ENCODE results near the gene AP3S1.
"Not testable (repeated sequence)": the region's sequence is repeated elsewhere in the genome, so short reads cannot be mapped to it uniquely, and the experiment has no call there.

Gene AP3S1

DNA sequence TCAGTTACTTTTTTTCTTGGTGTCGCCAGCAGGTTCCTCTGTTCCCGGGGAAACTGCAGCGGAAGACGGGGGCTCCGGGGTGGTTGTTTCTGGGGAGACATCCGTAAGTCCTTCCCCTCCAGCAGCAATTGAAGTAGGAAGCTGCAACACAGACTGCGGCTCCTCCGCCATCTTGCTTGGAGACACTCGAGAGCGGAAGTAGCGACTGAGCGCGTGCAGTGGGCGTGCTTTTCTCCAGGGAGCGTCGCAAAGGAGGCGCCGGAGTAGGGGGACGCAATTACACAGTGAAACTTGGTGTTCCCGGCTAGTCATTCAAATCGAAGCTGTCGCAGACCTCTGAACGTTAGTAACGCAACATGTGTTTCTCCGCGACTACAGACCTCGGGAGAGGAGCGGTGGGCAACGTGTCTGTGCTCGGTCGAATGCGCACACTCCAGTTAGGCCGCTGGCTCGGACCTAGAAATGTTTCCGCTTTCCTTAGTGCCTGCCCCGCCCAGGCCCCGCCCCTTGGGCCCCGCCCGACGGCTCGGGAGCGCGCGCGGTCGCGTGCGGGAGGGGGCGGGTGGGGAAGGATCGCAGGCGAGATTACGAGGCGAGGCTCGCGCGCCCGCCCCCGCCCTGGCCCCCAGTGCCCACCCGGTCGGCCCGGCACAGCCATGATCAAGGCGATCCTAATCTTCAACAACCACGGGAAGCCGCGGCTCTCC is at the start of gene AP3S1, which contains the start of gene ATG12:
Gene AP3S1 (plus strand): TSS at position 554 of the 707 bp plus-strand sequence. CDS start 103 bp downstream, at position 657.
Gene ATG12 (minus strand): TSS at position 184 of the 707 bp plus-strand sequence. CDS start 13 bp downstream, at position 171.
- peak; percentile 65 to 88 for DNase-seq (ENCODE audit: low read depth in 2 of 2)

GRCh38 chr5:115795700-115796099 is 46.0 kb upstream of the AP3S1 start:
- no peak for DNase-seq (ENCODE audit: low read depth in 2 of 2)

- DNase-seq (ENCODE audit: low read depth in 2 of 2) = no peak
Observed at GRCh38 chr5:115796656-115797055, 45.1 kb upstream of the AP3S1 start.

GRCh38 chr5:115798252-115798651 is 43.5 kb upstream of the AP3S1 start:
- no peak for DNase-seq (ENCODE audit: low read depth in 2 of 2)

DNA sequence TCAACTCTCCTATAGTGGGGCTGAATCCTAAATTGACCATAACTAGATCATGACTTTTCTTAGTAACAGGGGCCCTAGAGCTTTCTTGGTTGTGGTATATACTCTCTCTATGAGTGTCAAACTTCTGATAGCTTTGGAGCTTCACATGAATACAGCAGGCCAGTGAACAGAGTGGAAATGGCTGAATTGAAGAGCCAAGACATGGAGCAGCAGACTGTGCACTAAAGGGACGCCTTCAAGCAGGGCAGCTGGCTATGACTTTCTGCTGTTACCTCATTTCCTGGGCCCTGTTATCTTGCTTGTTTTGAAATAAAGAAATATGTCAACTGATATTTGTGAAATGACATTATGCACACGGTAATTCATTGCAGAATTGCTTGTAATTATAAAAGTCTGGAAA is 41.6 kb upstream of the AP3S1 start:
- DNase-seq (ENCODE audit: low read depth in 2 of 2) = no peak

GRCh38 chr5:115801152-115801551 is 40.6 kb upstream of the AP3S1 start:
- DNase-seq (ENCODE audit: low read depth in 2 of 2) = no peak

- DNase-seq (ENCODE audit: low read depth in 2 of 2) = no peak
Observed at GRCh38 chr5:115801984-115802383, 39.8 kb upstream of the AP3S1 start.

DNA sequence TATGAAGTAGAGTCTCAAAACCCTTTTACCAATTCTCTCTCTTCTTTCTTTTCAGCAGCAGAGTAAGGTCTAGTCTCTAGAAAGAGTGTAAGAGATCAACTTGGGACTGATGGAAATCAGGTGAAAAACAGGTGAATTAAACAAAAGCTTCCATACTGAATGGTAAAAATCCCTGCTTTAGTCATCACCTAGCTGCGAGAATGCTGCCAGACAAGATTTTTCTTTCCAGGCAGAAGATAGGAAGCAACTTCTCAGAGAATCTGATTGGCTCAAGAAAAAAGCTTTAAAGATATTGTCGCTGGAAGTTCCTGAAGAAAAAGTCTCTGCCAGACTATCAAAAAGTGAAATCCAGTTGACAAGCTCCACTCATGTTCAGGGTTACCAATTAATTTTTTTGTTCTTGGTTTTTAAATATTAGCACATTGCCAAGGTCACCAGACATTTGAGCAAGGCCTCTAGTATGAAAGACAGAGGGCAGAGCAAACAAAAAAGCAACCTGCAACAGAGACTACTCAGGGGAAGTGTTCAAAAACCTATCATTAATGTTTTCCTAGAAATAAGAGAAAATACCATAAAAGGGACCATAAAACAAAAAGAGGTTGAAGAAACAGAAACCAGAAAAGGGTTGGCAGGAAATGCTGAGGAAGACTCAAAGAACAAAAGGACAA is 34.6 kb upstream of the AP3S1 start:
- no peak for DNase-seq (ENCODE audit: low read depth in 2 of 2)

DNA sequence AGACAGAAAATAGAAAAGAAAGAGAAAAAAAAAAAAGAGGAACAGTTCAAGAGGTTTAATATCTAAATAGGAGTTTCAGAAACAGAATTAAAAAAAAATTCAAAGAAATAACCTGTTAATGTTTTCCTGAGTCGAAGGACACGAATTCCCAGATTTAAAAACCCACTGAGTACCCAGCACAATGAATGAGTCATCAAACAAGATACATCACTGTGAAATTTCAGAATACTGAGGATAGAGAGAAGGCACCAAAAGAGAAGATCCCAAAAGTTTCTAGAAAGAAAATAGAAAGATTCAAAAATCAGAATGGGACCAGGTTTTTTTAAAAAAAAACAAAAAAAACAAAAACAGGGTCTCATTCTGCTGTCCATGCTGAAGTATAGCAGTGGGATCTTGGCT is 34.1 kb upstream of the AP3S1 start:
- DNase-seq (ENCODE audit: low read depth in 2 of 2) = no peak

- not testable (repeated sequence) for DNase-seq (ENCODE audit: low read depth in 2 of 2)
Observed at GRCh38 chr5:115808066-115808465, 33.7 kb upstream of the AP3S1 start.

GRCh38 chr5:115809946-115810345 is 31.8 kb upstream of the AP3S1 start:
- DNase-seq (ENCODE audit: low read depth in 2 of 2) = no peak

GRCh38 chr5:115810761-115811160 is 31.0 kb upstream of the AP3S1 start:
- no peak for DNase-seq (ENCODE audit: low read depth in 2 of 2)

GRCh38 chr5:115811406-115811805 is 30.3 kb upstream of the AP3S1 start:
- no peak for DNase-seq (ENCODE audit: low read depth in 2 of 2)

DNA sequence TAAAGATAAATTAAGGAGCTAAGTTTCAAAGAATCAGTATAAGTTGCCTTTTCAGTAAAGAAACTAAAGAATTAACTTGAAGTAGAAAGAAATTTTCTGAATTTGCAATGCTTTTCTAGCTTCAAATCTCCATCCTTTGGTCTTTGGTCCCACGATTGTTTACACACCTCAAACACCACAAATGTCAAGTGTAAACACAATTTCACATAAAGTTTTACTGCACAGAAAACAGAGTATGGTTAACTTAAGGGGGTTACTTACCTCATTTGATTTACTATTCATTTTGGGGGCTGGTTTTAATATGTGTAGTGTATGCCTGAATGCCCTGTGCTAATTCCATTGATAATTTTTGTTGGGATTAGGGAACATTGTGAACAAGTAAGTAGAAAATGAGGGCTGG is 29.4 kb upstream of the AP3S1 start:
- no peak for DNase-seq (ENCODE audit: low read depth in 2 of 2)

DNA sequence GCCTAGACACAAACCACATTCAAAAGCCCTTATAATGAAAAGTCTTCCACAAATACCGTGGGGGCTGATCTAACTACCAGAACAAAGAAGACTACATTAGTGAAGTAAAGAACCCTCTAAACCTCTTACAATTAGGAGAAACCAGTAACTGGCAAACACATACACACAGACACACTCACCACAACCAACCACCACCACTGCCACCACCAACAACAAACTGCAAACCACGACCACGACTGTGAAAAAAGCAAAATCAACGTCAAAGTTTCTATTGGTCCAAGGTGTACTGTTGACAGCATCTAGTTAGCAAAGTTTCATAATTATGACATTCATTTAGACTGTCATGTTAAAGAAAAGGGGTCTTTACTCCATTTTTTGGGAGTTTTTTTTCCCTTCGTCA is 28.0 kb upstream of the AP3S1 start:
- no peak for DNase-seq (ENCODE audit: low read depth in 2 of 2)

- DNase-seq (ENCODE audit: low read depth in 2 of 2) = no peak
Observed at GRCh38 chr5:115815006-115815692, 26.6 kb upstream of the AP3S1 start.

- no peak for DNase-seq (ENCODE audit: low read depth in 2 of 2)
Observed at GRCh38 chr5:115815693-115816225, 26.0 kb upstream of the AP3S1 start.

- no peak for DNase-seq (ENCODE audit: low read depth in 2 of 2)
Observed at GRCh38 chr5:115816226-115817081, 25.3 kb upstream of the AP3S1 start, which contains the start of gene CDO1. Gene CDO1, minus strand, starts transcription at chr5:115816659. Its CDS starts 262 bp downstream, at chr5:115816397.

DNA sequence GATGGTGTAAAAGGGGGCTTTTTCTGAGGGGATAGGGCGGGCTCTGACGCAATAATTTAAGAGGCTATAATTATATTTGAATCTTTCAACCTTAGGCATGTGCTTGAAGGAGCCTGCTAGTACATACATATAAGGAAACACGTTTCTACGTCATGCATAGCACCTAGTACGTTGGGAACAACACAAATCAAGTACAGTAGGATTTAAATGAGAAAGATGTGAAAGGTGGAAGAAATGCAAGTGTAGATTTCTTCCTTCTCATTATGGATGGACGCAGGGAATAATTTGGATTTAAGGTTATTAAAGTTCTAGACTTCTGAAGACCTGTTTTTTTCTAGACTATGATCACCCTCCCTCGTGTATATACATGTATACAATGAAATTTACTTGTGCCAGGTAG is 24.3 kb upstream of the AP3S1 start:
- no peak for DNase-seq (ENCODE audit: low read depth in 2 of 2)

GRCh38 chr5:115818821-115819220 is 22.9 kb upstream of the AP3S1 start:
- no peak for DNase-seq (ENCODE audit: low read depth in 2 of 2)

- no peak for DNase-seq (ENCODE audit: low read depth in 2 of 2)
Observed at GRCh38 chr5:115820846-115821245, 20.9 kb upstream of the AP3S1 start.
